Heart left ventricle (tissue), 16 donors: ENCODE data around the gene EIF6. TPM values are rescaled to one million over a fixed set of nuclear protein-coding genes. Genes with fewer than 3 reads are reported as not detected.
A peak's percentile ranks its signal among the peaks of the same experiment; 100 is the strongest.

ENCODE experiments used
- ATAC-seq, 4 donors: fragments of 200-7000 bp; cut with Tn5 transposase; one replicate each; pipeline ENCODE4 v1.9.1; 2020 to 2022; ENCODE audit warnings: moderate library complexity in 4 of 4, mild to moderate bottlenecking in 3 of 4, moderate number of reproducible peaks in 1 of 4
- DNase-seq, 5 donors: peaks; one replicate each; pipeline ENCODE4 v3.0.0-alpha.2; 2020
- H3K27ac ChIP-seq, 12 donors: fragments of 200-600 bp; sonication (generic) in 4 of 12; one replicate each; pipeline versions ENCODE4 v1.5.0 to v1.8.0; 2016 to 2022; ENCODE audit warnings: mild to moderate bottlenecking in 2 of 12
- H3K27me3 ChIP-seq, 9 donors: fragments of 200-600 bp; sonication (generic) in 2 of 9; one replicate each; pipeline versions ENCODE4 v1.5.1 to v1.8.0; 2016 to 2022; ENCODE audit warnings: mild to moderate bottlenecking in 3 of 9
- H3K36me3 ChIP-seq, 9 donors: fragments of 200-600 bp; sonication (generic) in 2 of 9; one replicate each; pipeline versions ENCODE4 v1.5.0 to v1.8.0; 2018 to 2022; ENCODE audit warnings: mild to moderate bottlenecking in 2 of 9
- H3K4me1 ChIP-seq, 12 donors: fragments of 200-600 bp; sonication (generic) in 4 of 12; one replicate each; pipeline versions ENCODE4 v1.5.0 to v1.8.0; 2016 to 2022; ENCODE audit warnings: mild to moderate bottlenecking in 3 of 12
- H3K4me3 ChIP-seq, 12 donors: fragments of 200-600 bp; sonication (generic) in 4 of 12; one replicate each; pipeline versions ENCODE4 v1.5.0 to v1.8.0; 2017 to 2022; ENCODE audit warnings: mild to moderate bottlenecking in 9 of 12, moderate library complexity in 4 of 12
- H3K9me3 ChIP-seq, 12 donors: fragments of 200-600 bp; sonication (generic) in 4 of 12; one replicate each; pipeline versions ENCODE4 v1.5.0 to v1.8.0; 2016 to 2022; ENCODE audit warnings: mild to moderate bottlenecking in 1 of 12
- POLR2A ChIP-seq, 2 donors: fragments of 450-650 bp; IDR thresholded peaks; one replicate each; pipeline ENCODE4 v1.6.1; 2017; ENCODE audit warnings: antibody characterized with exemption in 2 of 2, mild to moderate bottlenecking in 2 of 2, moderate library complexity in 2 of 2
- WGBS, 4 donors: extraction: QIAGEN DNeasy Blood & Tissue Kit in 2 of 4; methylation state at CpG; one replicate each; pipeline versions ENCODE4 v1.1.5 to v1.1.7; 2013 to 2018; 5-methylcytosine and 5-hydroxymethylcytosine counted together
- intact Hi-C, 10 donors: fragments of 100-400 bp; cut with DNase I; formaldehyde crosslinking; loops; one replicate each; pipeline versions ENCODE4 v1.11.1 to v1.14.2; 2022
- polyA plus RNA-seq, 2 donors: library from polyadenylated mRNA; stranded (reverse); fragments of 200-250 nt; gene quantifications; one replicate each; pipeline ENCODE4 v1.2.3, GENCODE V29; 2013
- total RNA-seq, 9 donors: library from RNA; depleted of rRNA in 2 of 9; stranded (reverse); fragments of >200 nt in 2 of 9; fragmentation: NEBNext Ultra II Directional in 3 of 9; extraction: Animal tissue kit (Norgen Biotek cat#: 25700) in 3 of 9; gene quantifications; one replicate each; pipeline versions ENCODE4 v1.1.0 to v1.2.4, GENCODE V29; 2016 to 2023
- TF ChIP-seq, protein P1 (sequence below), 12 donors: fragments of 200-600 bp; sonication (generic) in 4 of 12; IDR thresholded peaks; one replicate each; pipeline versions ENCODE4 v1.5.0 to v1.8.0; 2018 to 2022; ENCODE audit warnings: antibody characterized with exemption in 12 of 12, mild to moderate bottlenecking in 5 of 12
- donor health status: ischemic (EF 13 %, LVEDD 7.1; RV severe dilation, severe dysfunction).
- donor health status: healthy with polysubstance abuse.
- donor health status: DM: no; HTN: yes; CAD: no.
- donor health status: DM: no; HTN: no; CAD: no.
- donor health status: ischemic (EF 25% LVEDD 6.9; RV normal size, moderate dysfunction).
- donor health status: ischemic (EF 25% LVEDD 5.7; RV mildly dilated, moderate dysfunction).
- donor health status: healthy.
- donor health status: DM: yes; HTN: yes; CAD: no.
- donor health status: ischemic (EF 35%, LVEDD 5.7; RV mildly dilated, moderate dysfunction).
- donor health status: nonischemic (EF 11% LVEDD 7.7; RV severe dilation, severe dysfunction).
- donor health status: DM: yes; HTN: yes; CAD: no.
- donor health status: PGD.
- donor health status: ischemic (EF 29% LVEDD 5.4; RV normal size, mild dysfunction).
- donor health status: nonischemic (EF 23%, LVEDD 6.1; RV moderate dilation, normal function).

Gene EIF6
- total and polyA plus RNA-seq, 11 donors: 27.5 to 150 (median 42.1) TPM

- peaks cover 0 to 20% (median 3%) of the 10 kb centered on the region in 9 donors for H3K36me3 ChIP-seq
- intact Hi-C loops: no loop called here
- peak in 1 of 5 donors; percentile 52 for DNase-seq
- WGBS, 4 donors: 85 to 98% (median 92%) methylated on average over 10 to 12 of the region's 12 CpGs
- no peaks in the 10 kb centered on the region for H3K9me3 ChIP-seq
- H3K27ac ChIP-seq: no peak overlapping the region
- no peak for ATAC-seq
- no peaks in the 10 kb centered on the region for H3K27me3 ChIP-seq
- TF ChIP-seq, protein P1, sequence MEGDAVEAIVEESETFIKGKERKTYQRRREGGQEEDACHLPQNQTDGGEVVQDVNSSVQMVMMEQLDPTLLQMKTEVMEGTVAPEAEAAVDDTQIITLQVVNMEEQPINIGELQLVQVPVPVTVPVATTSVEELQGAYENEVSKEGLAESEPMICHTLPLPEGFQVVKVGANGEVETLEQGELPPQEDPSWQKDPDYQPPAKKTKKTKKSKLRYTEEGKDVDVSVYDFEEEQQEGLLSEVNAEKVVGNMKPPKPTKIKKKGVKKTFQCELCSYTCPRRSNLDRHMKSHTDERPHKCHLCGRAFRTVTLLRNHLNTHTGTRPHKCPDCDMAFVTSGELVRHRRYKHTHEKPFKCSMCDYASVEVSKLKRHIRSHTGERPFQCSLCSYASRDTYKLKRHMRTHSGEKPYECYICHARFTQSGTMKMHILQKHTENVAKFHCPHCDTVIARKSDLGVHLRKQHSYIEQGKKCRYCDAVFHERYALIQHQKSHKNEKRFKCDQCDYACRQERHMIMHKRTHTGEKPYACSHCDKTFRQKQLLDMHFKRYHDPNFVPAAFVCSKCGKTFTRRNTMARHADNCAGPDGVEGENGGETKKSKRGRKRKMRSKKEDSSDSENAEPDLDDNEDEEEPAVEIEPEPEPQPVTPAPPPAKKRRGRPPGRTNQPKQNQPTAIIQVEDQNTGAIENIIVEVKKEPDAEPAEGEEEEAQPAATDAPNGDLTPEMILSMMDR (IDR thresholded peaks at IDR 0.05): no peak
- TF ChIP-seq POLR2A (IDR thresholded peaks at IDR 0.05): no peak
- H3K4me1 ChIP-seq: peaks cover 5 to 24% (median 13%) of the 10 kb centered on the region in 12 donors
- no peak overlapping the region for H3K4me3 ChIP-seq
Measured at GRCh38 chr20:35286077-35286898, 1.7 kb upstream of the EIF6 start.

DNA sequence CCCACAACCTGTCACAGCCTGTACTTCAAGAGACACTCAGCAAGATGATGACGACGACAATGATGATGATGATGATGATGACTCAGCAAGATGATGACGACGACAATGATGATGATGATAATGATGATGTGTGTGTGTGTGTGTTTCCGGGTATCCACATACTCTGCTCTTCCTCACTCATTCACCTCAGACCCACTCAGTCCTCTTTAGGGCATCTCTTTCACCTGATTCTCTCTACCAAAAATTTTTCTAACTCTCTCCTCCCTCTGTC lies 1.2 kb upstream of the EIF6 start:
- ATAC-seq: no peak
- 83 to 90% (median 85%) methylated on average over 5 of the region's 5 CpGs for WGBS, 4 donors
- intact Hi-C loops: no loop called here

GRCh38 chr20:35284992-35285805 lies 627 bp upstream of the EIF6 start:
- intact Hi-C loops: no loop called here
- no peaks in the 10 kb centered on the region for H3K27me3 ChIP-seq
- peak in 1 of 4 donors; percentile 5 for ATAC-seq

More for the DNA sequence above, 1.2 kb upstream of the EIF6 start:
- TF ChIP-seq, protein P1 (IDR thresholded peaks at IDR 0.05): no peak
- no peak for TF ChIP-seq POLR2A (IDR thresholded peaks at IDR 0.05)
- Histone ChIP-seq H3K36me3 (peaks cover 0 to 22% (median 3%) of the 10 kb centered on the region in 9 donors), H3K27me3 (no peaks in the 10 kb centered on the region), H3K27ac (no peak overlapping the region), H3K9me3 (no peaks in the 10 kb centered on the region), H3K4me3 (no peak overlapping the region), H3K4me1 (peaks cover 5 to 24% (median 13%) of the 10 kb centered on the region in 12 donors)
- no peak for DNase-seq

More at GRCh38 chr20:35284992-35285805, 627 bp upstream of the EIF6 start:
- Histone ChIP-seq H3K4me1 (peaks cover 5 to 24% (median 13%) of the 10 kb centered on the region in 12 donors), H3K4me3 (peak overlapping the region; percentile 63 to 99 (median 86)), H3K9me3 (no peaks in the 10 kb centered on the region), H3K27ac (peak overlapping the region in 11 of 12 donors; percentile 47 to 86 (median 76)), H3K36me3 (peaks cover 0 to 27% (median 9%) of the 10 kb centered on the region in 9 donors)
- WGBS, 4 donors: 47 to 49% (median 48%) methylated on average over 19 of the region's 19 CpGs
- DNase-seq: peak in 1 of 5 donors; percentile 15
- TF ChIP-seq POLR2A (IDR thresholded peaks at IDR 0.05): no peak
- TF ChIP-seq, protein P1 (IDR thresholded peaks at IDR 0.05): no peak
